ENCODE data around the gene THAP4.

The THAP4 gene

GRCh38 chr2:241541564-241542277, 95.2 kb downstream of the THAP4 start:
- no peak overlapping the region for H3K4me3 ChIP-seq (ENCODE audit: low read length)
- no peak for DNase-seq (ENCODE audit: low read depth, low spot score)

GRCh38 chr2:241540771-241541561, 96.0 kb downstream of the THAP4 start:
- no peak overlapping the region for H3K4me3 ChIP-seq (ENCODE audit: low read length)
- no peak for DNase-seq (ENCODE audit: low read depth, low spot score)

- H3K4me3 ChIP-seq (ENCODE audit: low read length), result no peak overlapping the region
- no peak for DNase-seq (ENCODE audit: low read depth, low spot score)
Measured at GRCh38 chr2:241540401-241540770, 96.6 kb downstream of the THAP4 start.

- H3K4me3 ChIP-seq (ENCODE audit: low read length), result no peak overlapping the region
- DNase-seq (ENCODE audit: low read depth, low spot score), result no peak
Measured at GRCh38 chr2:241539616-241540374, 97.2 kb downstream of the THAP4 start.

- no peak overlapping the region for H3K4me3 ChIP-seq (ENCODE audit: low read length)
- DNase-seq (ENCODE audit: low read depth, low spot score), result no peak
Measured at GRCh38 chr2:241538838-241539615, 97.9 kb downstream of the THAP4 start.

GRCh38 chr2:241535871-241536655, 100.9 kb downstream of the THAP4 start:
- no peak for DNase-seq (ENCODE audit: low read depth, low spot score)
- H3K4me3 ChIP-seq (ENCODE audit: low read length), result no peak overlapping the region

GRCh38 chr2:241534701-241535375, 102.1 kb downstream of the THAP4 start:
- H3K4me3 ChIP-seq (ENCODE audit: low read length), result no peak overlapping the region
- DNase-seq (ENCODE audit: low read depth, low spot score), result no peak

All from Jurkat, Clone E6-1 (cell line).